Raji (cell line): Measurements from ENCODE around the gene PIWIL1.

Experiments
- POLR2A ChIP-seq: IDR thresholded peaks from 2 replicates; pipeline ENCODE4 v1.6.1; 2011; ENCODE audit warnings: low read depth, low read length, control low read depth; ENCODE audit not compliant: insufficient read depth

The PIWIL1 gene

GRCh38 chr12:130382818-130383217 is 45.1 kb downstream of the PIWIL1 start:
- no peak for TF ChIP-seq POLR2A

GRCh38 chr12:130384234-130384633 is 46.5 kb downstream of the PIWIL1 start:
- TF ChIP-seq POLR2A: no peak

- no peak for TF ChIP-seq POLR2A
These were observed 47.5 kb downstream of the PIWIL1 start for GRCh38 chr12:130385193-130385592.

GRCh38 chr12:130391186-130391585 is 53.5 kb downstream of the PIWIL1 start:
- no peak for TF ChIP-seq POLR2A

GRCh38 chr12:130394906-130395305 is 57.2 kb downstream of the PIWIL1 start:
- TF ChIP-seq POLR2A: no peak

- no peak for TF ChIP-seq POLR2A
These were observed 59.0 kb downstream of the PIWIL1 start for GRCh38 chr12:130396667-130397066.

GRCh38 chr12:130398100-130398848 is 60.6 kb downstream of the PIWIL1 start:
- TF ChIP-seq POLR2A: no peak

- TF ChIP-seq POLR2A: no peak
These were observed 64.0 kb downstream of the PIWIL1 start for GRCh38 chr12:130401703-130402102.

GRCh38 chr12:130405332-130405731 is 67.6 kb downstream of the PIWIL1 start:
- TF ChIP-seq POLR2A: no peak

- no peak for TF ChIP-seq POLR2A
These were observed 74.7 kb downstream of the PIWIL1 start for GRCh38 chr12:130412384-130412783.

- TF ChIP-seq POLR2A: no peak
These were observed 76.2 kb downstream of the PIWIL1 start for GRCh38 chr12:130413909-130414308.

GRCh38 chr12:130414381-130414780 is 76.7 kb downstream of the PIWIL1 start:
- TF ChIP-seq POLR2A: no peak

GRCh38 chr12:130418251-130418650 is 80.6 kb downstream of the PIWIL1 start:
- TF ChIP-seq POLR2A: no peak

GRCh38 chr12:130419116-130419515 is 81.4 kb downstream of the PIWIL1 start:
- no peak for TF ChIP-seq POLR2A

- TF ChIP-seq POLR2A: no peak
These were observed 82.4 kb downstream of the PIWIL1 start for GRCh38 chr12:130420071-130420470.

GRCh38 chr12:130421896-130422295 is 84.2 kb downstream of the PIWIL1 start:
- TF ChIP-seq POLR2A: no peak
